DOHH2 (cell line): ENCODE data around the gene CCDC88B.

ENCODE experiments used
- H3F3A ChIP-seq: fragments of 200-600 bp; sonication (generic), shearing (Covaris generic); 2 replicates; pipeline ENCODE4 v1.6.0; 2016; ENCODE audit warnings: antibody characterized with exemption, mild to moderate bottlenecking; ENCODE audit not compliant: control insufficient read depth, insufficient read depth
- H3K27ac ChIP-seq: fragments of 200-600 bp; sonication (generic); 2 replicates; pipeline ENCODE4 v1.5.1; 2014; ENCODE audit warnings: low read depth, mild to moderate bottlenecking, low read length, moderate library complexity
- H3K27me3 ChIP-seq: fragments of 200-600 bp; sonication (generic); 2 replicates; pipeline ENCODE4 v1.6.1; 2014; ENCODE audit warnings: mild to moderate bottlenecking, low read length, mixed read lengths; ENCODE audit not compliant: control insufficient read depth
- H3K36me3 ChIP-seq: fragments of 200-600 bp; sonication (generic); 2 replicates; pipeline ENCODE4 v1.6.1; 2014; ENCODE audit warnings: mild to moderate bottlenecking, low read length, moderate library complexity, mixed read lengths; ENCODE audit not compliant: control insufficient read depth
- H3K4me1 ChIP-seq: fragments of 200-600 bp; sonication (generic); 2 replicates; pipeline ENCODE4 v1.6.1; 2014; ENCODE audit warnings: mild to moderate bottlenecking, low read length, mixed read lengths; ENCODE audit not compliant: control insufficient read depth
- H3K4me2 ChIP-seq: fragments of 200-600 bp; sonication (generic); 2 replicates; pipeline ENCODE4 v1.6.0; 2014; ENCODE audit warnings: mild to moderate bottlenecking, low read length, moderate library complexity
- H3K4me3 ChIP-seq: fragments of 200-600 bp; sonication (generic); 2 replicates; pipeline ENCODE4 v1.5.1; 2014; ENCODE audit warnings: mild to moderate bottlenecking, low read length, mixed read lengths
- H3K79me2 ChIP-seq: fragments of 200-600 bp; sonication (generic); 2 replicates; pipeline ENCODE4 v1.6.1; 2014; ENCODE audit warnings: mild to moderate bottlenecking, low read length, mixed read lengths; ENCODE audit not compliant: control insufficient read depth
- H3K9me2 ChIP-seq: fragments of 200-600 bp; sonication (generic); replicated peaks from 2 replicates; pipeline ENCODE4 v1.6.1; 2014; ENCODE audit warnings: mild to moderate bottlenecking, low read length, mixed read lengths; ENCODE audit not compliant: control insufficient read depth
- H3K9me3 ChIP-seq: fragments of 200-600 bp; sonication (generic); 2 replicates; pipeline ENCODE4 v1.6.1; 2014; ENCODE audit warnings: antibody characterized with exemption, low read length, mixed read lengths; ENCODE audit not compliant: control insufficient read depth, insufficient read depth
- H4K20me1 ChIP-seq: fragments of 200-600 bp; sonication (generic); 2 replicates; pipeline ENCODE4 v1.6.0; 2014; ENCODE audit warnings: low read depth, mild to moderate bottlenecking, antibody characterized with exemption, low read length, moderate library complexity; ENCODE audit not compliant: control insufficient read depth, insufficient read depth
- EZH2phosphoT487 ChIP-seq: fragments of 200-600 bp; sonication (generic); IDR thresholded peaks from 2 replicates; pipeline ENCODE4 v1.6.1; 2017; ENCODE audit warnings: borderline replicate concordance, mild to moderate bottlenecking, antibody characterized with exemption, low read length, moderate library complexity, mixed read lengths
- TF ChIP-seq, protein P1 (sequence below): fragments of 200-600 bp; sonication (generic); IDR thresholded peaks from one replicate; pipeline ENCODE4 v1.5.1; 2014; ENCODE audit warnings: antibody characterized with exemption, mild to moderate bottlenecking, low read depth, low read length; ENCODE audit not compliant: poor library complexity, severe bottlenecking

The CCDC88B gene

DNA sequence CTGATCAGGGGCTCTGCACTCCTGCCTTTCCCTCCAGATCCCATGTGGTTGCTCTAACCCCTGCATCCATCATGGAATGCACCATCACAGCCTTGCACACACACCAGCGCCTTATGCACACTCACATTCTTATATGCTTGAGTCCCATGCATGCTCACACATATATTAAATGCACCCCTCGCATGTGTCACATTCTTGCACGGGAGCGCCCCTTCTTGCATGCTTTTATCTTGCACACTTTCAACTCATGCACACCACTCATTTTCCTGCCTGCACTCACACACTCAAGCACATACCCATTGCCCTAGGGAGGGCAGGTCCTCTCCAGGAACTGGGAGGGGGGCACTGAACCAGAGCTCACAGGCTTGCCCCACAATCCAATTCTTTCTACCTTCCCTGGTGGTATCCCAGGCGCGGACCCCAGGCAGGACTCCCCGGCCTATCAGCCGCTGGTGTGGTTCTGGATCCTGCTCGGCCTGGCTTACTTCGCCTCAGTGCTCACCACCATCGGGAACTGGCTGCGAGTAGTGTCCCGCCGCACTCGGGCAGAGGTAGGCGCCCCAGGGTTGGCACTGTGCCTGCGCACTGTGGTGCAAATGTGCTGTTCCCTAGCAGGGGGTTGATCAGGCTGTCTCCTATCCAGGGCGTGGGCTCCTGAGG lies 42.2 kb upstream of the CCDC88B start:
- Histone ChIP-seq H3F3A (no peaks in the 10 kb centered on the region; the same call in 1 of the 2 replicates), H3K4me2 (no peak overlapping the region), H3K27ac (no peak overlapping the region), H3K4me3 (no peak overlapping the region), H3K27me3 (peaks cover 77% of the 10 kb centered on the region), H3K9me2 (no peaks in the 10 kb centered on the region), H3K9me3 (no peaks in the 10 kb centered on the region), H4K20me1 (no peaks in the 10 kb centered on the region), H3K79me2 (no peaks in the 10 kb centered on the region), H3K36me3 (no peaks in the 10 kb centered on the region), H3K4me1 (peaks cover 15% of the 10 kb centered on the region)
- no peak for TF ChIP-seq EZH2phosphoT487
- TF ChIP-seq, protein P1, sequence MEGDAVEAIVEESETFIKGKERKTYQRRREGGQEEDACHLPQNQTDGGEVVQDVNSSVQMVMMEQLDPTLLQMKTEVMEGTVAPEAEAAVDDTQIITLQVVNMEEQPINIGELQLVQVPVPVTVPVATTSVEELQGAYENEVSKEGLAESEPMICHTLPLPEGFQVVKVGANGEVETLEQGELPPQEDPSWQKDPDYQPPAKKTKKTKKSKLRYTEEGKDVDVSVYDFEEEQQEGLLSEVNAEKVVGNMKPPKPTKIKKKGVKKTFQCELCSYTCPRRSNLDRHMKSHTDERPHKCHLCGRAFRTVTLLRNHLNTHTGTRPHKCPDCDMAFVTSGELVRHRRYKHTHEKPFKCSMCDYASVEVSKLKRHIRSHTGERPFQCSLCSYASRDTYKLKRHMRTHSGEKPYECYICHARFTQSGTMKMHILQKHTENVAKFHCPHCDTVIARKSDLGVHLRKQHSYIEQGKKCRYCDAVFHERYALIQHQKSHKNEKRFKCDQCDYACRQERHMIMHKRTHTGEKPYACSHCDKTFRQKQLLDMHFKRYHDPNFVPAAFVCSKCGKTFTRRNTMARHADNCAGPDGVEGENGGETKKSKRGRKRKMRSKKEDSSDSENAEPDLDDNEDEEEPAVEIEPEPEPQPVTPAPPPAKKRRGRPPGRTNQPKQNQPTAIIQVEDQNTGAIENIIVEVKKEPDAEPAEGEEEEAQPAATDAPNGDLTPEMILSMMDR: no peak

DNA sequence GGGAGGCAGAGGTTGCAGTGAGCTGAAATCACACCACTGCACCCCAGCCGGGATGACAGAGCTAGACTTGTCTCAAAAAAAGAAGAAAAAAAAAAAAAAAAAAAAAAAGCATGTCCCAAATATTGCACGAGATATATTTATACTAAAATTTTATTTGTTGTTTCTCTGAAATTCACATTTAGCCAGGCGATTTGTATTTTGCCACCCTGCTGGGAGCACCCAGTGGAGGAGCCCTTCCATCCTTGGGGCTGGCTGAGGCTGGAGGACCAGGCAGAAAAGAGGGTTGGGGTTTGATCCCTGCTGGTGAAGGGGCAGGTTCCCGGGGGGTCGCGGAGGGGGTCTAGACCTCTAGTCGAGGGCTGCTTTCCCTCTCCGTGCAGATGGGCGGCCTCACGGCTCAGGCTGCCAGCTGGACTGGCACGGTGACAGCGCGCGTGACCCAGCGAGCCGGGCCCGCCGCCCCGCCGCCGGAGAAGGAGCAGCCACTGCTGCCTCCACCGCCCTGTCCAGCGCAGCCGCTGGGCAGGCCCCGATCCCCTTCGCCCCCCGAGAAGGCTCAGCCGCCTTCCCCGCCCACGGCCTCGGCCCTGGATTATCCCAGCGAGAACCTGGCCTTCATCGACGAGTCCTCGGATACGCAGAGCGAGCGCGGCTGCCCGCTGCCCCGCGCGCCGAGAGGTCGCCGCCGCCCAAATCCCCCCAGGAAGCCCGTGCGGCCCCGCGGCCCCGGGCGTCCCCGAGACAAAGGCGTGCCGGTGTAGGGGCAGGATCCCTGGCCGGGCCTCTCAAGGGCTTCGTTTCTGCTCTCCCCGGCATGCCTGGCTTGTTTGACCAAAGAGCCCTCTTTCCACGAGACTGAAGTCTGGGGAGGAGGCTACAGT lies 40.8 kb upstream of the CCDC88B start:
- H3K4me3 ChIP-seq: no peak overlapping the region
- no peak overlapping the region for H3K27ac ChIP-seq

DNA sequence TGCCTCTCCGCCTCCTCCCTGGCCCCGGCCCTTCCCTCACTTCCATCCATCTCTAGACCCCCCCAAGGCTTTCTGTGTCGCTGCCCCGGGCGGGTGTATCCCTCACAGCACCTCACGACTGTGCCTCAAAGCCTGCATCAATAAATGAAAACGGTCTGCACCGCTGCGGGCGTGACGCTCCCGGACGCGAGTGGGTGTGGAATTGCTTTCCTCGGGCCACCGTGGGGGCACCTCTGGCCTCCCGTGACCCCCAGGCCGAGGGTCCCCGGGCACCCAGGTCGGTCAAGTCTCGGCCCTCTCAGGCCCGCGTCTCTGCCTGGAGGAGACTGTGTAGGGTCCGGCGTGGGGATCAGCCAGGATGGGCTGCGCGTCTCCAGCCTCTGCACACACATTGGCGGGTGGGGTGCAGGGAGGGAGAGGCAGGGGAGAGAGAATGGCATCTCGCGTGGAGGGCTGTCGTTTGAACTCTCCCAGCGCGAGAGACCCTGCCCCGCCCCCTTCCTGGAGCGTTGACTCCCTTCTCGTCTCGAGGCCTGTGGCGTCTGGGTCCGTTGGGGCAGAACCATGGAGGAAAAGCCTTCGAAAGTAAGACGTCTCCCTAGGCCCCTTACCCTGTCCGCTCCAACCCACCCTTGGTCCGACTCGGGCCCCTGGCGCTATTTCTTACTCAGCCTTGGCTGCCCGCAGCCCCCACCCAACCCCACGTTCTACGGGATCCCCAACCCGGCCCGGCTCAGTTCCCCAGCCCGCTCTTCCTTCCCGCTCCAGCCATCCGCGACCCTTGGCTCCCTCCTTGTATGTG lies 40.0 kb upstream of the CCDC88B start, which contains the start of gene CATSPERZ:
TSS of gene CATSPERZ (plus strand) at position 512 of the 802 bp plus-strand sequence. CDS start at position 565, 53 bp downstream.
- H3K27ac ChIP-seq: no peak within 1 kb of the TSS
- no peaks in the 10 kb centered on the region for H3K9me2 ChIP-seq
- no peaks in the 10 kb centered on the region for H3K9me3 ChIP-seq
- H3F3A ChIP-seq: no peaks in the 10 kb centered on the region; the same call in 1 of the 2 replicates
- H3K4me3 ChIP-seq: peak within 1 kb of the TSS; percentile 60
- peak within 1 kb of the TSS; percentile 78 for H3K4me2 ChIP-seq
- H3K79me2 ChIP-seq: no peaks in the 10 kb centered on the region
- H3K4me1 ChIP-seq: peaks cover 27% of the 10 kb centered on the region
- H4K20me1 ChIP-seq: no peaks in the 10 kb centered on the region
- H3K27me3 ChIP-seq: peaks cover 58% of the 10 kb centered on the region
- TF ChIP-seq, protein P1: no peak
- peak; percentile 89; the same call in 1 of the 2 replicates for TF ChIP-seq EZH2phosphoT487
- H3K36me3 ChIP-seq: peaks cover 4% of the 10 kb centered on the region; the same call in 1 of the 2 replicates

More for the DNA sequence above, 40.8 kb upstream of the CCDC88B start:
- no peak for TF ChIP-seq EZH2phosphoT487
- TF ChIP-seq, protein P1: no peak
- Histone ChIP-seq H4K20me1 (no peaks in the 10 kb centered on the region), H3K79me2 (no peaks in the 10 kb centered on the region), H3K27me3 (peaks cover 64% of the 10 kb centered on the region), H3K4me1 (peaks cover 26% of the 10 kb centered on the region), H3K36me3 (no peaks in the 10 kb centered on the region), H3F3A (no peaks in the 10 kb centered on the region; the same call in 1 of the 2 replicates), H3K9me2 (no peaks in the 10 kb centered on the region), H3K4me2 (no peak overlapping the region), H3K9me3 (no peaks in the 10 kb centered on the region)
